Measurements from ENCODE around the gene POLR2L. TPM values are rescaled to one million over a fixed set of nuclear protein-coding genes. Genes with fewer than 3 reads are reported as not detected.

The POLR2L gene
- total RNA-seq, 6 donors from 2014 or later = 34.1 to 168 (median 102) TPM

GRCh38 chr11:834371-835316 is 7.7 kb downstream of the POLR2L start:
- Histone ChIP-seq H3K27me3 (peaks cover 0 to 4% (median 0%) of the 10 kb centered on the region in 4 donors), H3K36me3 (peaks cover 15 to 40% (median 39%) of the 10 kb centered on the region in 4 donors), H3K9me3 (no peaks in the 10 kb centered on the region), H3K4me1 (peaks cover 56 to 92% (median 63%) of the 10 kb centered on the region in 4 donors), H3K4me3 (peak overlapping the region in 3 of 4 donors; percentile 52 to 95 (median 80)), H3K27ac (peak overlapping the region; percentile 87 to 94 (median 92))
- 13 to 19% methylated on average over 7 to 27 of the region's 31 CpGs for WGBS, 2 donors
- DNase-seq (peak; percentile 90 to 93), ATAC-seq (ENCODE audit: low FRiP score in 2 of 2) (peak; percentile 19 to 64)
- TF ChIP-seq EP300 (IDR thresholded peaks at IDR 0.05) = peak in 2 of 4 donors; percentile 1 to 21
- peak in 3 of 4 donors; percentile 23 to 64 (median 58) for TF ChIP-seq POLR2A (IDR thresholded peaks at IDR 0.05)
- peak; percentile 71 to 79 for TF ChIP-seq POLR2AphosphoS5 (IDR thresholded peaks at IDR 0.05)
- TF ChIP-seq CTCF (IDR thresholded peaks at IDR 0.05) = peak in 2 of 6 experiments; percentile 18 to 23

GRCh38 chr11:833849-834311 is 8.4 kb downstream of the POLR2L start:
- peaks cover 0 to 4% (median 0%) of the 10 kb centered on the region in 4 donors for H3K27me3 ChIP-seq
- peaks cover 8 to 32% (median 31%) of the 10 kb centered on the region in 4 donors for H3K36me3 ChIP-seq
- H3K4me3 ChIP-seq = peak overlapping the region; percentile 52 to 95 (median 81)
- no peaks in the 10 kb centered on the region for H3K9me3 ChIP-seq
- no peak for ATAC-seq (ENCODE audit: low FRiP score in 2 of 2)
- TF ChIP-seq CTCF (IDR thresholded peaks at IDR 0.05) (no peak), POLR2A (IDR thresholded peaks at IDR 0.05) (no peak), EP300 (IDR thresholded peaks at IDR 0.05) (no peak), POLR2AphosphoS5 (IDR thresholded peaks at IDR 0.05) (no peak)
- peak overlapping the region; percentile 87 to 94 (median 92) for H3K27ac ChIP-seq
- 47 to 69% methylated on average over 8 to 9 of the region's 9 CpGs for WGBS, 2 donors
- peaks cover 63 to 92% (median 69%) of the 10 kb centered on the region in 4 donors for H3K4me1 ChIP-seq
- DNase-seq = no peak

GRCh38 chr11:833114-833791 is 9.1 kb downstream of the POLR2L start:
- Histone ChIP-seq H3K27me3 (peaks cover 0 to 4% (median 0%) of the 10 kb centered on the region in 4 donors), H3K9me3 (no peaks in the 10 kb centered on the region), H3K4me1 (peaks cover 66 to 92% (median 73%) of the 10 kb centered on the region in 4 donors), H3K4me3 (peak overlapping the region; percentile 52 to 95 (median 81)), H3K36me3 (peaks cover 5 to 26% (median 25%) of the 10 kb centered on the region in 4 donors), H3K27ac (peak overlapping the region; percentile 87 to 94 (median 92))
- 0% methylated on average over 23 to 38 of the region's 55 CpGs for WGBS, 2 donors
- peak in 1 of 4 donors; percentile 47 for TF ChIP-seq EP300 (IDR thresholded peaks at IDR 0.05)
- peak in 3 of 4 donors; percentile 25 to 78 (median 64) for TF ChIP-seq POLR2A (IDR thresholded peaks at IDR 0.05)
- TF ChIP-seq CTCF (IDR thresholded peaks at IDR 0.05) = peak in 1 of 6 experiments; percentile 18
- peak; percentile 5 to 56 for TF ChIP-seq POLR2AphosphoS5 (IDR thresholded peaks at IDR 0.05)
- ATAC-seq (ENCODE audit: low FRiP score in 2 of 2) (peak in 1 of 2 donors; percentile 60), DNase-seq (peak in 1 of 2 donors; percentile 93)

- DNase-seq (peak in 1 of 2 donors; percentile 92), ATAC-seq (ENCODE audit: low FRiP score in 2 of 2) (peak in 1 of 2 donors; percentile 70)
- Histone ChIP-seq H3K27me3 (peaks cover 0 to 4% (median 0%) of the 10 kb centered on the region in 4 donors), H3K9me3 (no peaks in the 10 kb centered on the region), H3K27ac (peak within 1 kb of the TSS; percentile 87 to 94 (median 92)), H3K4me3 (peak within 1 kb of the TSS; percentile 52 to 95 (median 81)), H3K4me1 (peaks cover 72 to 92% (median 78%) of the 10 kb centered on the region in 4 donors), H3K36me3 (peaks cover under 1 to 20% (median 19%) of the 10 kb centered on the region in 4 donors)
- WGBS, 2 donors = 2% methylated on average over 21 of the region's 67 CpGs; no CpG with 5 or more reads in 1 of the 2 donors
- TF ChIP-seq POLR2A (IDR thresholded peaks at IDR 0.05) = no peak
- TF ChIP-seq POLR2AphosphoS5 (IDR thresholded peaks at IDR 0.05) = peak; percentile 13 to 28
- no peak for TF ChIP-seq EP300 (IDR thresholded peaks at IDR 0.05)
- TF ChIP-seq CTCF (IDR thresholded peaks at IDR 0.05) = peak in 1 of 6 experiments; percentile 20
Measured at GRCh38 chr11:832529-833113, 9.7 kb downstream of the POLR2L start, which contains the start of gene CD151. TSS of gene CD151 (plus strand) at chr11:832952. CDS start at chr11:836070, 3,118 bp downstream.
